ENCODE measurements around the gene ITGA5. TPM values are rescaled to one million over a fixed set of nuclear protein-coding genes. Genes with fewer than 3 reads are reported as not detected.

The ITGA5 gene
- total RNA-seq, 1 donor from 2014 or later = 317 TPM

- no peaks in the 10 kb centered on the region for H3K27me3 ChIP-seq (ENCODE audit: insufficient read depth, low read length)
- Mint-ChIP-seq H3K4me1 (ENCODE audit: low read depth, unreplicated experiment) (peaks cover 36% of the 10 kb centered on the region), H3K27me3 (ENCODE audit: low read depth, unreplicated experiment) (no peaks in the 10 kb centered on the region), H3K27ac (ENCODE audit: unreplicated experiment) (peak overlapping the region; percentile 66), H3K9me3 (ENCODE audit: unreplicated experiment) (no peaks in the 10 kb centered on the region), H3K36me3 (ENCODE audit: low read depth, unreplicated experiment) (peaks cover 12% of the 10 kb centered on the region), H3K4me3 (ENCODE audit: unreplicated experiment) (no peak overlapping the region)
- H3K79me2 ChIP-seq (ENCODE audit: insufficient read depth, low read length) = peaks cover 77% of the 10 kb centered on the region
- H3K27ac ChIP-seq (ENCODE audit: low read depth, low read length) = peak overlapping the region; percentile 70
- DNase-seq (ENCODE audit: low read depth) = peak; percentile 89
- no peak overlapping the region for H3K4me3 ChIP-seq (ENCODE audit: insufficient read depth, low read depth, low read length)
- H3K4me2 ChIP-seq (ENCODE audit: low read length) = peak overlapping the region; percentile 73
- peak overlapping the region; percentile 62 for H3K9ac ChIP-seq (ENCODE audit: low read length)
- H3K36me3 ChIP-seq (ENCODE audit: insufficient read depth, low read length) = peaks cover 29% of the 10 kb centered on the region
- TF ChIP-seq EZH2 (IDR thresholded peaks at IDR 0.05; ENCODE audit: insufficient read depth, low read length) = no peak
- TF ChIP-seq CTCF (IDR thresholded peaks at IDR 0.05; ENCODE audit: insufficient read depth, low read depth, low read length) = no peak
- peaks cover 85% of the 10 kb centered on the region for H4K20me1 ChIP-seq (ENCODE audit: insufficient read depth, low read length)
- FAIRE-seq = peak; percentile 78
- no peaks in the 10 kb centered on the region for H3K9me3 ChIP-seq (ENCODE audit: insufficient read depth, low read depth, low read length)
- H2AFZ ChIP-seq (ENCODE audit: low read depth, low read length) = no peak overlapping the region
- H3K4me1 ChIP-seq (ENCODE audit: insufficient read depth, low read length) = peaks cover 46% of the 10 kb centered on the region
Measured at GRCh38 chr12:54411391-54412241, 7.5 kb downstream of the ITGA5 start.

GRCh38 chr12:54409267-54409666 lies 9.8 kb downstream of the ITGA5 start:
- Histone ChIP-seq H3K36me3 (ENCODE audit: insufficient read depth, low read length) (peaks cover 49% of the 10 kb centered on the region), H3K4me1 (ENCODE audit: insufficient read depth, low read length) (peaks cover 33% of the 10 kb centered on the region), H2AFZ (ENCODE audit: low read depth, low read length) (no peak overlapping the region), H3K27me3 (ENCODE audit: insufficient read depth, low read length) (no peaks in the 10 kb centered on the region), H3K9ac (ENCODE audit: low read length) (no peak overlapping the region), H3K79me2 (ENCODE audit: insufficient read depth, low read length) (peaks cover 53% of the 10 kb centered on the region), H3K4me2 (ENCODE audit: low read length) (no peak overlapping the region), H4K20me1 (ENCODE audit: insufficient read depth, low read length) (peaks cover 88% of the 10 kb centered on the region), H3K9me3 (ENCODE audit: insufficient read depth, low read depth, low read length) (no peaks in the 10 kb centered on the region), H3K4me3 (ENCODE audit: insufficient read depth, low read depth, low read length) (no peak overlapping the region), H3K27ac (ENCODE audit: low read depth, low read length) (no peak overlapping the region)
- H3K4me3 Mint-ChIP-seq (ENCODE audit: unreplicated experiment) = no peak overlapping the region
- H3K27ac Mint-ChIP-seq (ENCODE audit: unreplicated experiment) = no peak overlapping the region
- no peaks in the 10 kb centered on the region for H3K27me3 Mint-ChIP-seq (ENCODE audit: low read depth, unreplicated experiment)
- peaks cover 22% of the 10 kb centered on the region for H3K36me3 Mint-ChIP-seq (ENCODE audit: low read depth, unreplicated experiment)
- DNase-seq (ENCODE audit: low read depth) (no peak), FAIRE-seq (no peak)
- no peaks in the 10 kb centered on the region for H3K9me3 Mint-ChIP-seq (ENCODE audit: unreplicated experiment)
- peaks cover 22% of the 10 kb centered on the region for H3K4me1 Mint-ChIP-seq (ENCODE audit: low read depth, unreplicated experiment)
- TF ChIP-seq CTCF (IDR thresholded peaks at IDR 0.05; ENCODE audit: insufficient read depth, low read depth, low read length) (no peak), EZH2 (IDR thresholded peaks at IDR 0.05; ENCODE audit: insufficient read depth, low read length) (no peak)
